ENCODE data around the gene ZNF727.
"Not testable (repeated sequence)": the region's sequence is repeated elsewhere in the genome, so short reads cannot be mapped to it uniquely, and the experiment has no call there.

The ZNF727 gene

GRCh38 chr7:64045301-64046040 is at the start of gene ZNF727:
ZNF727 (plus strand) TSS chr7:64045434; CDS start chr7:64045622, 188 bp downstream.
- no peak for DNase-seq (ENCODE audit: low read depth in 2 of 2)

DNA sequence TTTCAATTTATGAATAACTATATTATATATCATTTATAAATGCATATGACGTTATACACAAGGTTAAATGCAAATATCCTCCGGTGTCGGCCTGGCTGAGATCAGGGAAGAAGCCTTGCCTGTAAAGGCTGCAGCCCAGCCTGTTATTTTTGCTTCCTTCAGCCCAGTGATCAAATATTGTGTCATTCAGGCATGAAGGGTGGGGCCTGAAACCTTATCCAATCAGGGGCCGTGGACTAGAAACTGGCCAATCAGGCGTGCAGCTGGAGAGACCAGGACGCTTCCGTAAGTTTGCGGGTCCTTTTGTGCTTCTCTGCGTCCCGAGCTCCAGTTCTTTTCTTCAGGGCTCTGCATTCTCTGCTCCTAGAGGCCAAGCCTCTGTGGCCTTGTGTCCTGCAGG is 46.7 kb upstream of the ZNF727 start, which contains the start of gene ZNF722:
Gene ZNF722 (plus strand): TSS at position 301 of the 400 bp plus-strand sequence. CDS start 113 bp downstream, outside the sequence.
- DNase-seq (ENCODE audit: low read depth in 2 of 2), result no peak

DNA sequence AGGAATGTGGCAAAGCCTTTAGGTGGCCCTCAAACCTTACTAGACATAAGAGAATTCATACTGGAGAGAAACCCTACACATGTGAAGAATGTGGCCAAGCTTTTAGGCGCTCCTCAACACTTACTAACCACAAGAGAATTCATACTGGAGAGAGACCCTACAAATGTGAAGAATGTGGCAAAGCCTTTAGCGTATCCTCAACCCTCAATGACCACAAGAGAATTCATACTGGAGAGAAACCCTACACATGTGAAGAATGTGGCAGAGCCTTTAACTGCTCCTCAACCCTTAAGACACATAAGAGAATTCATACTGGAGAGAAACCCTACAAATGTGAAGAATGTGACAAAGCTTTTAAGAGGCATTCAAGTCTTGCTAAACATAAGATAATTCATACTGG is 29.7 kb upstream of the ZNF727 start:
- DNase-seq (ENCODE audit: low read depth in 2 of 2), result not testable (repeated sequence)

DNA sequence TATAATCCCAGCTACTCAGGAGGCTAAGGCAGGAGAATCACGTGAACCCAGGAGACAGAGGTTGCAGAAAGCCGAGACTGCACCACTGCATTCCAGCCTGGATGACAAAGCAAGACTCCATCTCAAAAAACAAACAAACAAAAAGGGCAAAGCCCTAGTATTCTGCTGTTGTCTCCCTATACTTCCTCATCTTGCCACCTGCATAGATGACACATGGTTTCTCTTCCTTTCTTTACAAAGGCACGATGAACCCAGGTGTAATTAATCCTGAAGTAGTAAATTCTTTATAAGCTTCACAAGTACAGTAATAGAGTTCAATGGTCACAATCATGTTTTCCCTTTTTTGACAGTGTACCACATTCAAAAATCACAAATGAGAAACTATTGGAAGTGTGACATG is 9.8 kb upstream of the ZNF727 start:
- DNase-seq (ENCODE audit: low read depth in 2 of 2), result no peak

GRCh38 chr7:64037095-64037494 is 8.1 kb upstream of the ZNF727 start:
- no peak for DNase-seq (ENCODE audit: low read depth in 2 of 2)

DNA sequence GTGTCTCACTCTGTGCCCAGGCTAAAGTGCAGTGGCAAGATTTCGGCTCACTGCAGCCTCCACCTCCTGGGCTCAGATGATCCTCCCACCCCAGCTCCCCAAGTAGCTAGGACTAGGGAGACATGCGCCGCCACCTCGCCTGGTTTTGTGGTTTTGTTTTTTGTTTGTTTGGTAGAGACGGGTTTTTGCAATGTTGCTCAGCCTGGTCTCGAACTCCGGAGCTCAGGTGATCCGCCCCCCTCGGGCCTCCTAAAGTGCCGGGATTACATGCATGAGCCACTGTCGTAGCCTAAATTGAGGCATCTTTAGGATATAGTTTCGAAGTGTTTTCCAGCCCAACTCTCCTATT is 781 bp downstream of the ZNF727 start:
- DNase-seq (ENCODE audit: low read depth in 2 of 2), result no peak

DNA sequence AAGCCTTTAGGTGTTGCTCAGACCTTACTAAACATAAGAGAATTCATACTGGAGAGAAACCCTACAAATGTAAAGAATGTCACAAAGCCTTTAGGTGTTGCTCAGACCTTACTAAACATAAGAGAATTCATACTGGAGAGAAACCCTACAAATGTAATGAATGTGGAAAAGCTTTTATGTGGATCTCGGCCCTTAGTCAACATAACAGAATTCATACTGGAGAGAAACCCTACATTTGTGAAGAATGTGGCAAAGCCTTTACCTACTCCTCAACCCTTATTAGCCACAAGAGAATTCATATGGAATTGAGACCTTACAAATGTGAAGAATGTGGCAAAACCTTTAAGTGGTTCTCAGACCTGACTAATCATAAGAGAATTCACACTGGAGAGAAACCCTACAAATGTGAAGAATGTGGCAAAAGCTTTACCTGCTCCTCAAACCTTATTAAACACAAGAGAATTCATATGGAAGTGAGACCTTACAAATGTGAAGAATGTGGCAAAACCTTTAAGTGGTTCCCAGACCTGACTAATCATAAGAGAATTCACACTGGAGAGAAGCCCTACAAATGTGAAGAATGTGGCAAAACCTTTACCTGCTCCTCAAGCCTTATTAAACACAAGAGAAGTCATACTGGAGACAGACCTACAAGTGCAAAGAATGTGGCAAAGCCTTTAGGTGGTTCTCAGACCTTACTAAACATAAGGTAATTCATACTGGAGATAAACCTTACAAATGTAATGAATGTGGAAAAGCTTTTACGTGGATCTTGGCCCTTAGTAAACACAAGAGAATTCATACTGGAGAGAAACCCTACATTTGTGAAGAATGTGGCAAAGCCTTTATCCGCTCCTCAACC is 32.8 kb downstream of the ZNF727 start:
- not testable (repeated sequence) for DNase-seq (ENCODE audit: low read depth in 2 of 2)

GRCh38 chr7:64078699-64078994 is 33.4 kb downstream of the ZNF727 start:
- DNase-seq (ENCODE audit: low read depth in 2 of 2), result no peak

- no peak for DNase-seq (ENCODE audit: low read depth in 2 of 2)
Measured at GRCh38 chr7:64087501-64087900, 42.3 kb downstream of the ZNF727 start.

DNA sequence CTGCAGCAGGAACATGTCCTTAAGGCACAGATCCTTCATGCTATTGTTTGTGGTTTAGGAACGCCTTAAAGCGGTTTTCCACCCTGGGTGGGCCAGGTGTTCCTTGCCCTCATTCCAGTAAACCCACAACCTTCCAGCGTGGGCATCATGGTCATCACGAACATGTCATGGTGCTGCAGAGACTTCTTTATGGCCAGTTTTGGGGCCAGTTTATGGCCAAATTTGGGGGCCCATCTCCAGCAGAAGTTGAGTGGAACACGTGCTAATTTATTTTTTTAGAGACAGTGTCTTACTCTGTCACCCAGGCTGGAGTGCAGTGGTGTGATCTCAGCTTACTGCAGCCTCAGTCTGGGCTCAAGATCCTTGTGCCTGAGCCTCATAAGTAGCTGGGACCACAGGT is 43.6 kb downstream of the ZNF727 start:
- not testable (repeated sequence) for DNase-seq (ENCODE audit: low read depth in 2 of 2)
